ENCODE data around the gene ISL1.

The ISL1 gene

DNA sequence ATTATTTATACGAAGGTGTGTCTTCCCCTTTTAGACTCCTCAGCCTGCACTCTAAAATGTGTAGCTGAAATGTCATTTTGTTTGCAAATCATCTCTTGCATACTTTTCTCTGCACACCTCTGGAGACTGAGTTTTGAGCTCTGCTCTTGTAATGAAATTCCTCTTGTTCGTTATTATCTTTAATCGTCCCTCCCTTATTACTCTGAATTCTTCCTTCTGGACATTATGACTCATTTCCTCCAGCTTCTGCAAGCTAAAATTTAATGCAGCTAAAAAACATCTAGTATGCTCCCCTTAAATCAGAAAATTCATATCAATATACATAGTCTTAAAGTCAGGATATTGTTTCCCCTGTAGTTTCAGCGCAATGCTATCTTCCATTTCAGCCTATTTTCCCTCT, 13.5 kb downstream of the ISL1 start:
- no peaks in the 10 kb centered on the region for H3K79me2 ChIP-seq (ENCODE audit: insufficient read depth, low read length)
- peaks cover 3% of the 10 kb centered on the region; the same call in 1 of the 2 replicates for H3K27me3 ChIP-seq (ENCODE audit: low read length)
- no peak overlapping the region for H3K9ac ChIP-seq (ENCODE audit: low read length)
- no peaks in the 10 kb centered on the region for H3K9me3 ChIP-seq (ENCODE audit: insufficient read depth, low read length)
- no peak overlapping the region for H3K27ac ChIP-seq (ENCODE audit: low read depth, low read length)
- no peaks in the 10 kb centered on the region for H4K20me1 ChIP-seq (ENCODE audit: low read depth, low read length)
- H3F3A ChIP-seq (ENCODE audit: insufficient read depth): no peaks in the 10 kb centered on the region
- no peak overlapping the region for H2AFZ ChIP-seq (ENCODE audit: low read depth, low read length, severe bottlenecking)
- no peak overlapping the region for H3K4me3 ChIP-seq (ENCODE audit: insufficient read depth, low read length, poor library complexity, severe bottlenecking)
- no peak overlapping the region for H3K4me2 ChIP-seq (ENCODE audit: low read depth, low read length, poor library complexity, severe bottlenecking)
- no peaks in the 10 kb centered on the region for H3K9me2 ChIP-seq (replicated peaks; ENCODE audit: insufficient read depth, low read length)
- no peaks in the 10 kb centered on the region for H3K36me3 ChIP-seq (ENCODE audit: low read length)
- TF ChIP-seq, protein P1, sequence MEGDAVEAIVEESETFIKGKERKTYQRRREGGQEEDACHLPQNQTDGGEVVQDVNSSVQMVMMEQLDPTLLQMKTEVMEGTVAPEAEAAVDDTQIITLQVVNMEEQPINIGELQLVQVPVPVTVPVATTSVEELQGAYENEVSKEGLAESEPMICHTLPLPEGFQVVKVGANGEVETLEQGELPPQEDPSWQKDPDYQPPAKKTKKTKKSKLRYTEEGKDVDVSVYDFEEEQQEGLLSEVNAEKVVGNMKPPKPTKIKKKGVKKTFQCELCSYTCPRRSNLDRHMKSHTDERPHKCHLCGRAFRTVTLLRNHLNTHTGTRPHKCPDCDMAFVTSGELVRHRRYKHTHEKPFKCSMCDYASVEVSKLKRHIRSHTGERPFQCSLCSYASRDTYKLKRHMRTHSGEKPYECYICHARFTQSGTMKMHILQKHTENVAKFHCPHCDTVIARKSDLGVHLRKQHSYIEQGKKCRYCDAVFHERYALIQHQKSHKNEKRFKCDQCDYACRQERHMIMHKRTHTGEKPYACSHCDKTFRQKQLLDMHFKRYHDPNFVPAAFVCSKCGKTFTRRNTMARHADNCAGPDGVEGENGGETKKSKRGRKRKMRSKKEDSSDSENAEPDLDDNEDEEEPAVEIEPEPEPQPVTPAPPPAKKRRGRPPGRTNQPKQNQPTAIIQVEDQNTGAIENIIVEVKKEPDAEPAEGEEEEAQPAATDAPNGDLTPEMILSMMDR (IDR thresholded peaks at IDR 0.05; ENCODE audit: insufficient read depth, low read length, poor library complexity, severe bottlenecking): no peak

DNA sequence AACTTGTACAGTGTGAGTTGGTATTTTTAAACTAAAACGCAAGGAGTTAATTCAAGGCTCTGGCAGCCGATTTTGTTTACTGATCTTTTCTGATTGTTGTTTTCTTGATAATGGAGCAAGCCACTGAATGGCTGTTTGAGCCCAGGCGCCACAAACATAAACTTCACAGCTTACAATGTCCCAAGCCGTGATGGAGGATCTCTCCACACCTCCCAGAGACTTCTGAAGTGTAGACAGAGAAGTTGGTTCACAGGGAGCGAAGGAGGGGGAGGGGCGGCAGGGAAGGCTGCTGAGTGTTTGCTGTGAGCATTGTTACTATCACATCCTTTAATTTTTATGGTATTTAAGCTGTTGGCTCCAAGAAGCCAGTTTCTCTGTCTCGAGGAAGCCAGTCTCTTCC, 14.7 kb downstream of the ISL1 start:
- no peak overlapping the region for H3K27ac ChIP-seq (ENCODE audit: low read depth, low read length)
- H3F3A ChIP-seq (ENCODE audit: insufficient read depth): no peaks in the 10 kb centered on the region
- H4K20me1 ChIP-seq (ENCODE audit: low read depth, low read length): no peaks in the 10 kb centered on the region
- no peak for TF ChIP-seq EZH2phosphoT487 (conservative IDR thresholded peaks at IDR 0.05; ENCODE audit: low read length)
- TF ChIP-seq, protein P1 (IDR thresholded peaks at IDR 0.05; ENCODE audit: insufficient read depth, low read length, poor library complexity, severe bottlenecking): no peak
- H3K79me2 ChIP-seq (ENCODE audit: insufficient read depth, low read length): no peaks in the 10 kb centered on the region
- H3K9me3 ChIP-seq (ENCODE audit: insufficient read depth, low read length): no peaks in the 10 kb centered on the region
- H3K4me2 ChIP-seq (ENCODE audit: low read depth, low read length, poor library complexity, severe bottlenecking): no peak overlapping the region
- H3K9ac ChIP-seq (ENCODE audit: low read length): no peak overlapping the region
- no peaks in the 10 kb centered on the region for H3K9me2 ChIP-seq (replicated peaks; ENCODE audit: insufficient read depth, low read length)
- H3K4me3 ChIP-seq (ENCODE audit: insufficient read depth, low read length, poor library complexity, severe bottlenecking): no peak overlapping the region
- peaks cover 3% of the 10 kb centered on the region; the same call in 1 of the 2 replicates for H3K27me3 ChIP-seq (ENCODE audit: low read length)
- H2AFZ ChIP-seq (ENCODE audit: low read depth, low read length, severe bottlenecking): no peak overlapping the region
- no peaks in the 10 kb centered on the region for H3K36me3 ChIP-seq (ENCODE audit: low read length)

DNA sequence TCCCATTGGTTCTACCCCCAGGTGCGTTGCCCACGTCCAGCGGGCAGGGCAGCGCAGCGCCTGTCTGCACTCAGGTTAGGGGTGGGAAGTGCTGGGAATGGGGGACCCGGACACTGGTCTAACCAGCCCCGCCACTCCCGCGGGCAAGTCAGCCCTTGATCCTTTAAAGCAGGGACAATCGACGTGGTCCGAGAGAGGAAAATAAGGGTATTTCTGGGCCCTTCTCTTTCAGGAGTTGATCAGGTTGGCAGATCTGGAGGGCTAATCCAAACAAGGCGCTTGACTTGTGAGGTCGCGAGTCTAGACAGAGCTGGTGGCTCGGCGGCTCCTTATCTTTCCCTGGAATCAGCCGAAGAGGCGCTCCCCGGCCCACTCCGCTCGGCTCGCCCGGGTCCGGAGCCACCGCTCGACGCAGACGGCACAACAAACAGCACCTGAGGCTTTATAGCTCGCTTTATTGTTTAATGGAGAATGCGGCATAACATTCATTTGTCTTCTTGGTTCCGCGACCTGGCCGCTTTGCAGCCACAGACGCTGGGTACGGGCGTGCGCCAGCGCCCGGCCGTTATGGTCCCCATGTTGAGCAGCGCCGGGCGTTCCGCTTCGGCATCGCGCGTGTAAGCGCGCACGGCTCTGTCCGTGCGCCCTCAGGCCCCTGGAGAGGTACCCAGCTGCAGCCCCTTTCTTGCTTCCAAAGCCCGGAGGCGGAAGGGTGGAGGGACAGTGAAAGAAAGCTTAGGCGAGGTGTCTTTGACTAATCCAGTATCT, 15.8 kb downstream of the ISL1 start:
- Histone ChIP-seq H3K36me3 (ENCODE audit: low read length) (no peaks in the 10 kb centered on the region), H3K9me3 (ENCODE audit: insufficient read depth, low read length) (no peaks in the 10 kb centered on the region), H3K27me3 (ENCODE audit: low read length) (peaks cover 3% of the 10 kb centered on the region; the same call in 1 of the 2 replicates), H2AFZ (ENCODE audit: low read depth, low read length, severe bottlenecking) (no peak overlapping the region), H4K20me1 (ENCODE audit: low read depth, low read length) (no peaks in the 10 kb centered on the region), H3F3A (ENCODE audit: insufficient read depth) (no peaks in the 10 kb centered on the region), H3K9me2 (replicated peaks; ENCODE audit: insufficient read depth, low read length) (no peaks in the 10 kb centered on the region), H3K27ac (ENCODE audit: low read depth, low read length) (no peak overlapping the region), H3K9ac (ENCODE audit: low read length) (no peak overlapping the region), H3K79me2 (ENCODE audit: insufficient read depth, low read length) (no peaks in the 10 kb centered on the region), H3K4me3 (ENCODE audit: insufficient read depth, low read length, poor library complexity, severe bottlenecking) (no peak overlapping the region), H3K4me2 (ENCODE audit: low read depth, low read length, poor library complexity, severe bottlenecking) (no peak overlapping the region)
- no peak for TF ChIP-seq EZH2phosphoT487 (conservative IDR thresholded peaks at IDR 0.05; ENCODE audit: low read length)
- TF ChIP-seq, protein P1 (IDR thresholded peaks at IDR 0.05; ENCODE audit: insufficient read depth, low read length, poor library complexity, severe bottlenecking): no peak

All from SU-DHL-6 (cell line).